OCI-LY1 (cell line): ENCODE measurements around the gene RFC1.

Experiments used
- CTCF ChIP-seq: fragments of 200-600 bp; sonication (generic), shearing (Covaris generic); IDR thresholded peaks from 2 replicates; pipeline ENCODE4 v1.5.1; 2017; ENCODE audit warnings: mild to moderate bottlenecking, antibody characterized with exemption, low read length, moderate library complexity, mixed read lengths
- EZH2 ChIP-seq: fragments of 200-600 bp; sonication (generic), shearing (Covaris generic); IDR thresholded peaks from 2 replicates; pipeline ENCODE4 v1.8.0; 2017; ENCODE audit warnings: borderline replicate concordance, mixed run types, mild to moderate bottlenecking, antibody characterized with exemption, low read length, moderate library complexity, mixed read lengths

DNA sequence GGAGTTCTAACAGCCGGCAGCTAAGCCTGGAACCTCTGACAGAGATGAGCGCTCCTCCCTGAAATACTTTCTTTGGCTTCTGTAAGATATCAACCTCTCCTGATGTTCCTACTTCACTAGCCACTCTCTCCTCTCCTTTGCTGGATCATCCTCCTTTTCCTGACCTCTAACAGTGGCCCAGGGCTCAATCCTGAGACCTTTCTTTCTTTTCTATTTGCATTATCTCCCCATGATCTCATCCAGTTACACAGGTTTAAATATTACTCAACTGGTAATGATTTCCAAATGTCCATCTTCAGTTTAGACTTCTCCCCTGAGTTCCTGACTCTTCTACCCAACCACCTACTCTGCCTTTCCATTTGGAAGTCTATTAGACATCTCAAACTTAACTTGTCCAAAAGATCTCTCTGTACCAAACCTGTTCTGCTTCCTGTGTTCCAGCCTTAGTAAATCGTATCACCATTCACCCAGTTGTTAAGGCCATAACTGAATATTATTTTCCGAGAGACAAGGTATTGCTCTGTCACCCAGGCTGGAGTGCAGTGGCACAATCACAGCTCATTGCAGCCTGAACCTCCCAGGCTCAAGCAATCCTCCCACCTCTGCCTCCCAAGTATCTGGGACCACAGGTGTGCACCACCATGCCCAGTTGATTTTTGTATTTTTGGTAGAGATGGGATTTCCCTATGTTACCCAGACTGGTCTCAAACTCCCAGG lies 41.1 kb downstream of the RFC1 start:
- TF ChIP-seq CTCF (no peak), EZH2 (no peak)
